Gastroesophageal sphincter (tissue), 4 donors: ENCODE data around the gene AREG. TPM values are rescaled to one million over a fixed set of nuclear protein-coding genes. Genes with fewer than 3 reads are reported as not detected.

ENCODE experiments used
- ATAC-seq: fragments of 150-250 bp; one replicate; pipeline ENCODE4 v1.9.1; 2016; ENCODE audit warnings: mild to moderate bottlenecking, moderate library complexity
- H3K27ac ChIP-seq, 4 donors: fragments of 200-600 bp; sonication (generic) in 3 of 4; 1 replicate in 3 of 4; 2 replicates in 1 of 4; pipeline ENCODE4 v1.5.1; 2016 to 2019
- H3K27me3 ChIP-seq: fragments of 200-600 bp; sonication (generic); one replicate; pipeline ENCODE4 v1.5.1; 2019
- H3K36me3 ChIP-seq, 2 donors: fragments of 200-600 bp; sonication (generic); one replicate each; pipeline ENCODE4 v1.5.1; 2019; ENCODE audit warnings: control low read depth in 1 of 2
- H3K4me1 ChIP-seq, 3 donors: fragments of 200-600 bp; sonication (generic); 1 replicate in 2 of 3; 2 replicates in 1 of 3; pipeline ENCODE4 v1.5.1; 2016 to 2019; ENCODE audit warnings: control low read depth in 2 of 3
- H3K4me3 ChIP-seq, 2 donors: fragments of 200-600 bp; sonication (generic); one replicate each; pipeline ENCODE4 v1.5.1; 2019; ENCODE audit warnings: mild to moderate bottlenecking in 1 of 2, moderate library complexity in 1 of 2
- H3K9me3 ChIP-seq, 3 donors: fragments of 200-600 bp; sonication (generic); one replicate each; pipeline ENCODE4 v1.5.1; 2017 to 2019; ENCODE audit warnings: control low read depth in 2 of 3
- EP300 ChIP-seq: sonication (generic); formaldehyde crosslinking; IDR thresholded peaks from one replicate; pipeline ENCODE4 v1.6.1; 2017; ENCODE audit warnings: antibody characterized with exemption, mild to moderate bottlenecking
- POLR2A ChIP-seq, 2 donors: fragments of 450-650 bp; IDR thresholded peaks; one replicate each; pipeline ENCODE4 v1.6.1; 2017; ENCODE audit warnings: antibody characterized with exemption in 2 of 2, mild to moderate bottlenecking in 2 of 2, moderate library complexity in 1 of 2
- POLR2AphosphoS5 ChIP-seq: sonication (generic); formaldehyde crosslinking; IDR thresholded peaks from one replicate; pipeline ENCODE4 v1.6.1; 2017; ENCODE audit warnings: antibody characterized with exemption
- WGBS, 2 donors: methylation state at CpG; one replicate each; pipeline ENCODE4 v1.1.5; 2018; ENCODE audit warnings: low coverage in 1 of 2; 5-methylcytosine and 5-hydroxymethylcytosine counted together
- total RNA-seq, 4 donors: library from RNA; depleted of rRNA; stranded (reverse); fragments of >200 nt; gene quantifications; one replicate each; pipeline ENCODE4 v1.1.0, GENCODE V29; 2016
- TF ChIP-seq, protein P1 (sequence below), 4 experiments: fragments of 200-600 bp in 2 of 4; fragments of 450-650 bp in 2 of 4; sonication (generic) in 1 of 4; IDR thresholded peaks; one replicate each; pipeline ENCODE4 v1.5.1; 2017 to 2019; ENCODE audit warnings: antibody characterized with exemption in 4 of 4, mild to moderate bottlenecking in 2 of 4, moderate library complexity in 2 of 4

Gene AREG
- total RNA-seq, 4 donors from 2014 or later = 2.2 to 7.3 (median 3.4) TPM

DNA sequence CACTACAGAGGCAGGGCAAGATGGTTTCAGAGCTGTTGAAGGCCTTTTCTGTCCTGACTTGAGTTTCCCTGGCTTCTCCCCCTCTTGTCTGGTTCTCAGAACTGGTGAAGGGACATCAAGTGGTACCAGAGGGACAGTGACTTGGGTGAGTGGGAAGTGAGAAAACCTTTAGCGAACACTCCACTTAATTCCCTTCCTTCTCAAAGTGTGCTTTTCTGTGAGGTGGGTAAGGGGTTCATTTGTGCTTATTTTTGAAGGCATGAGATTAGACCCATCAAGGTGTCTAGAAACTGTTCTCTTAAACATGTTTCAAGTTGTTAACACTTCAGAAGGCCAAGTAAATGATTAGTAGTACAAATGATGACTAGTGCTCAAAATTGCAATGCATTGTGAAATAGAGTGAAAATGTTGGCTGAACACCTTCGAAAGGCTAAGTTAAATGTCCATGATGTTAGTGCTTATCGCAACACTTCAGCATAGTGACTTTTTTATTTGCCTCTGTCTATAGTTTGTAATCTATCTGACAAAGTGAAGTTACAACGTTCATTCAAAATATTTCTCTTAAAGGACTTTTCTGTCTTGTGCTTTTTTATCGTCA lies 2.8 kb downstream of the AREG start:
- 82 to 83% methylated on average over 5 of the region's 5 CpGs for WGBS, 2 donors
- ATAC-seq = no peak

DNA sequence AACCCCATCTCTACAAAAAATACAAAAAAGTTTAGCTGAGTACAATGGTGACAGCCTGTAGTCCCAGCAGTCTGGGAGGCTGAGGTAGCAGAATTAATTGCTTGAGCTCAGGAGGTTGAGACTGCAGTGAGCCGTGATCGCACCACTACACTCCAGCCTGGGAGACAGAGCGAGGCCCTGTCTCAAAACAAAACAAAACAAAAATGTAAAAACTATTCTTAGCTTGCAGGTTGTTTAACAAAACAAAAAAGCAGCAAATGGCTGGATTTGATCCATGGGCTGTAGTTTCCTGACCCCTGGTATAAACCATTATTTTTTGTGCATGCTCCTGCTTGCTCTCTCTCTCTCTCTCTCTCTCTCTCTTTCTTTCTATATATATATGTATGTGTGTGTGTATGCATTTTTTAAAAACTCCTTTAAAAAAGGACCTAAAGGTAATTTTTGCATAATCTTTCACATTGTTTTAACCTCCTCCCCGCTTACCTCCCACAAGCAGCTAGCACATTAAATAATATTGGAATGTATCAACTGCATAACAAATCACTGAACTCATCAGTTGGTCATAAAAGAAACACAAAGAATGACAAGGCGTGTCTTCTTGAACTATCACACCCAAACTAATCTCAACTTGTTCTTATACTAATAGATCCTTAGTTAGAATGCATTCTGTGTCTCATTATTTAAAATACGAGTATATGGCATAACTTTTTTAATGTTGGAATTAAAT lies 4.8 kb downstream of the AREG start:
- 71 to 82% methylated on average over 6 of the region's 6 CpGs for WGBS, 2 donors
- no peak overlapping the region for H3K4me3 ChIP-seq
- no peaks in the 10 kb centered on the region for H3K27me3 ChIP-seq
- H3K36me3 ChIP-seq = no peaks in the 10 kb centered on the region
- ATAC-seq = no peak
- H3K4me1 ChIP-seq = peaks cover 0 to 12% (median 0%) of the 10 kb centered on the region in 3 donors
- no peaks in the 10 kb centered on the region for H3K9me3 ChIP-seq
- H3K27ac ChIP-seq = no peak overlapping the region
- TF ChIP-seq POLR2AphosphoS5 = no peak
- TF ChIP-seq, protein P1, sequence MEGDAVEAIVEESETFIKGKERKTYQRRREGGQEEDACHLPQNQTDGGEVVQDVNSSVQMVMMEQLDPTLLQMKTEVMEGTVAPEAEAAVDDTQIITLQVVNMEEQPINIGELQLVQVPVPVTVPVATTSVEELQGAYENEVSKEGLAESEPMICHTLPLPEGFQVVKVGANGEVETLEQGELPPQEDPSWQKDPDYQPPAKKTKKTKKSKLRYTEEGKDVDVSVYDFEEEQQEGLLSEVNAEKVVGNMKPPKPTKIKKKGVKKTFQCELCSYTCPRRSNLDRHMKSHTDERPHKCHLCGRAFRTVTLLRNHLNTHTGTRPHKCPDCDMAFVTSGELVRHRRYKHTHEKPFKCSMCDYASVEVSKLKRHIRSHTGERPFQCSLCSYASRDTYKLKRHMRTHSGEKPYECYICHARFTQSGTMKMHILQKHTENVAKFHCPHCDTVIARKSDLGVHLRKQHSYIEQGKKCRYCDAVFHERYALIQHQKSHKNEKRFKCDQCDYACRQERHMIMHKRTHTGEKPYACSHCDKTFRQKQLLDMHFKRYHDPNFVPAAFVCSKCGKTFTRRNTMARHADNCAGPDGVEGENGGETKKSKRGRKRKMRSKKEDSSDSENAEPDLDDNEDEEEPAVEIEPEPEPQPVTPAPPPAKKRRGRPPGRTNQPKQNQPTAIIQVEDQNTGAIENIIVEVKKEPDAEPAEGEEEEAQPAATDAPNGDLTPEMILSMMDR (IDR thresholded peaks at IDR 0.05) = no peak
- TF ChIP-seq POLR2A (IDR thresholded peaks at IDR 0.05) = no peak
- TF ChIP-seq EP300 = no peak

More for the DNA sequence above, 2.8 kb downstream of the AREG start:
- H3K36me3 ChIP-seq = no peaks in the 10 kb centered on the region
- no peak overlapping the region for H3K4me3 ChIP-seq
- H3K9me3 ChIP-seq = no peaks in the 10 kb centered on the region
- peak overlapping the region in 1 of 4 donors; percentile 37 for H3K27ac ChIP-seq
- TF ChIP-seq POLR2A (IDR thresholded peaks at IDR 0.05) = no peak
- TF ChIP-seq, protein P1 (IDR thresholded peaks at IDR 0.05) = no peak
- no peak for TF ChIP-seq EP300
- no peak for TF ChIP-seq POLR2AphosphoS5
- no peaks in the 10 kb centered on the region for H3K27me3 ChIP-seq
- H3K4me1 ChIP-seq = peaks cover 0 to 12% (median 0%) of the 10 kb centered on the region in 3 donors

DNA sequence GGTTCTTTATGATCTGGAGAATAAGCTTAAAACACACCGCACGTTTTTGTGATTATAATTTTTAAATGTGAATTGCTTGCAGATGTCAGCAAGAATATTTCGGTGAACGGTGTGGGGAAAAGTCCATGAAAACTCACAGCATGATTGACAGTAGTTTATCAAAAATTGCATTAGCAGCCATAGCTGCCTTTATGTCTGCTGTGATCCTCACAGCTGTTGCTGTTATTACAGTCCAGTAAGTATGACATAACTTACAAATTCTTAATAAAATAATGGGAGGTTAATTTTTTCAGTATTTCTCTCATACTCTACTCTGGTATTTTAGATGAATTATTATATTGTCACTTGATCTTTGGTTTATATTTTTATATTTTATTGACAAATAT lies 5.4 kb downstream of the AREG start:
- no peak overlapping the region for H3K4me3 ChIP-seq
- no peaks in the 10 kb centered on the region for H3K27me3 ChIP-seq
- H3K27ac ChIP-seq = no peak overlapping the region
- no peak for TF ChIP-seq POLR2A (IDR thresholded peaks at IDR 0.05)
- TF ChIP-seq EP300 = no peak
- peaks cover 0 to 12% (median 0%) of the 10 kb centered on the region in 3 donors for H3K4me1 ChIP-seq
- no peaks in the 10 kb centered on the region for H3K9me3 ChIP-seq
- ATAC-seq = no peak
- 68 to 78% methylated on average over 4 of the region's 4 CpGs for WGBS, 2 donors
- H3K36me3 ChIP-seq = no peaks in the 10 kb centered on the region

DNA sequence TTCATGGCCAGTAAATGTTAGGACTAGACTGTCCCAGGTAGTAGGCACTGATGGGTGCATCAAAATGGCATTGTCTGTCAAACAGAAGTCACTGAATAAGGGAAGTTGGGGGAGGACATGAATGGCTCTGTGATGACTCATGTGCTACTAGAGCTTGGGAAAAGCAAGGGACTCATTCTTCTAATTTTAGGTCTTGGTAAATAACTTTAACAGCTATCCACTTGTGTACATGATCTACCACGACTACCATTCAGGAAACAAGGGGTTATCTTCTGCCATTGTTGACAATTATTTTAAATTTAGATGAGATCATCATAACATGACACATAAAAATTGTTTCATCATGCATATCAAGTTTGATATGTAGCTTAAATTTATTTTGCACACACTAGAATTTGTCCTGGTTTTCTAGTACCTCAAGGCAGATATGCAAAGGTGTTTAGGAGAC lies 6.3 kb downstream of the AREG start:
- no peak for ATAC-seq
- WGBS, 2 donors = 10 to 45% methylated on average over 1 of the region's 1 CpG
- TF ChIP-seq, protein P1 (IDR thresholded peaks at IDR 0.05) = no peak
- TF ChIP-seq POLR2AphosphoS5 (no peak), EP300 (no peak)
- H3K4me1 ChIP-seq = peaks cover 0 to 10% (median 0%) of the 10 kb centered on the region in 3 donors
- no peaks in the 10 kb centered on the region for H3K27me3 ChIP-seq
- H3K9me3 ChIP-seq = no peaks in the 10 kb centered on the region
- H3K27ac ChIP-seq = no peak overlapping the region
- H3K4me3 ChIP-seq = no peak overlapping the region
- no peaks in the 10 kb centered on the region for H3K36me3 ChIP-seq

DNA sequence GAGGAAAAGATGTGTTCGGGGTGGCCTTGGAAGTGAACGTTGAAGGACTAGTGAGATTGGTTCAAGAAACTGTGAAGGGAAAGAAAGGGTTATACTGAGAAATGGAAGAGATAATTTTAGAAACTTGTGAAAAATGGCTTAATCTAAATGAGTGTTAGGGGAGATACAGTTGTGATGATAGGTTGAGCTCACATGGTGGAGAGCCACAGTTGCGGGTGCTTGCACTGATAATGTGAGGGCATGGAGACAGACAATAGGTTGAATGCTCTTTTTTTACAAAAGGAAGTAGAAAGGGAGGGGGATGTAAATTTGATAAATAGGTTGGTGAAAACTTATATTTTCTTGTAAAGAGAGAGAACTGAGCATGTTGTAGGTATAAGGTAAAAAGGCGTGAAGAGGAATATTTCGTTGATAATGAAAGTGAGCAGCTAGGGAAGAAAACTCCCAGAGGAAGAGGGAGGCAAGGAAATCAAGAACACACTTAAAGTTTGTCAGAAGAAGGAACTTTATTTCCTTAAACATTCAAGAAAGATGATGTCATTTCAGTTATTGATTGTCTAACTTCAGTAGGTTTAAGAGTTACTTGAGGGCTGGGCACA lies 8.2 kb downstream of the AREG start:
- ATAC-seq = no peak
- TF ChIP-seq, protein P1 (IDR thresholded peaks at IDR 0.05) = no peak
- TF ChIP-seq POLR2AphosphoS5 (no peak), POLR2A (IDR thresholded peaks at IDR 0.05) (no peak), EP300 (no peak)
- Histone ChIP-seq H3K27ac (no peak overlapping the region), H3K4me3 (no peak overlapping the region), H3K27me3 (no peaks in the 10 kb centered on the region), H3K36me3 (no peaks in the 10 kb centered on the region), H3K4me1 (no peaks in the 10 kb centered on the region), H3K9me3 (no peaks in the 10 kb centered on the region)
- 89 to 95% methylated on average over 4 to 5 of the region's 5 CpGs for WGBS, 2 donors
